ENCODE measurements around the gene ZBTB3. TPM values are rescaled to one million over a fixed set of nuclear protein-coding genes. Genes with fewer than 3 reads are reported as not detected.

Gene ZBTB3
- total RNA-seq, 2 experiments from 2014 or later, result 2.3 to 3.5 TPM

GRCh38 chr11:62710001-62710345 is 44.0 kb downstream of the ZBTB3 start:
- H3K36me3 Mint-ChIP-seq (ENCODE audit: low read depth), result peaks cover 58% of the 10 kb centered on the region
- ATAC-seq (ENCODE audit: poor library complexity) (no peak), DNase-seq (peak in 3 of 14 experiments; percentile 8 to 46 (median 26))
- no peak for TF ChIP-seq CTCF (IDR thresholded peaks at IDR 0.05)
- H3K27me3 ChIP-seq (ENCODE audit: control insufficient read depth in 1 of 2, insufficient read depth in 2 of 2, low read length in 2 of 2), result no peaks in the 10 kb centered on the region
- H3K27me3 Mint-ChIP-seq, result no peaks in the 10 kb centered on the region
- H3K4me1 ChIP-seq (ENCODE audit: insufficient read depth, low read length), result peaks cover 60% of the 10 kb centered on the region
- peaks cover 56% of the 10 kb centered on the region for H3K4me1 Mint-ChIP-seq (ENCODE audit: low read depth)
- peak overlapping the region; percentile 85 for H3K4me3 ChIP-seq (ENCODE audit: low read length)
- intact Hi-C loops (cut with DNase I, micrococcal nuclease), result no loop called here
- ChIA-PET POLR2A (interaction anchor here (1.0 to 9.9 kb wide), 30 partner anchors 9 to 399 kb away, joined by 3 to 165 read pairs (median 8); partner anchors contain the start of genes B3GAT3, C11orf98, CSKMT and EEF1G), CTCF (interaction anchor here (1.0 to 1.5 kb wide), 5 partner anchors 17 to 285 kb away, joined by 3 to 7 read pairs (median 4); partner anchors contain the start of genes HNRNPUL2, SLC3A2, TMEM179B and TTC9C)
- H3K4me3 Mint-ChIP-seq, result peak overlapping the region; percentile 88
- peak overlapping the region; percentile 92 for H3K27ac Mint-ChIP-seq
- H3K27ac ChIP-seq (ENCODE audit: low read depth in 1 of 2, low read length in 2 of 2), result peak overlapping the region; percentile 94 to 95
- H3K36me3 ChIP-seq (ENCODE audit: insufficient read depth, low read length), result peaks cover 40% of the 10 kb centered on the region
- no peaks in the 10 kb centered on the region for H3K9me3 ChIP-seq (ENCODE audit: control insufficient read depth in 1 of 2, insufficient read depth in 1 of 2, low read length in 2 of 2)
- H3K9me3 Mint-ChIP-seq, result no peaks in the 10 kb centered on the region

- H3K27me3 ChIP-seq (ENCODE audit: control insufficient read depth in 1 of 2, insufficient read depth in 2 of 2, low read length in 2 of 2), result no peaks in the 10 kb centered on the region
- H3K36me3 Mint-ChIP-seq (ENCODE audit: low read depth), result peaks cover 52% of the 10 kb centered on the region
- peaks cover 57% of the 10 kb centered on the region for H3K4me1 ChIP-seq (ENCODE audit: insufficient read depth, low read length)
- H3K36me3 ChIP-seq (ENCODE audit: insufficient read depth, low read length), result peaks cover 35% of the 10 kb centered on the region
- ChIA-PET CTCF (interaction anchor here (0.7 to 1.5 kb wide), 7 partner anchors 18 to 285 kb away, joined by 3 to 7 read pairs (median 4); partner anchors contain the start of genes HNRNPUL2, SLC3A2, TMEM179B and TTC9C), POLR2A (interaction anchor here (0.7 to 9.9 kb wide), 34 partner anchors 8 to 399 kb away, joined by 3 to 165 read pairs (median 6); partner anchors contain the start of genes B3GAT3, C11orf98, CSKMT and EEF1G)
- H3K27ac ChIP-seq (ENCODE audit: low read depth in 1 of 2, low read length in 2 of 2), result peak overlapping the region; percentile 94 to 95
- ATAC-seq (ENCODE audit: poor library complexity), result peak; percentile 80
- H3K27ac Mint-ChIP-seq, result peak overlapping the region; percentile 92
- H3K9me3 ChIP-seq (ENCODE audit: control insufficient read depth in 1 of 2, insufficient read depth in 1 of 2, low read length in 2 of 2), result no peaks in the 10 kb centered on the region
- TF ChIP-seq CTCF (IDR thresholded peaks at IDR 0.05), result no peak
- intact Hi-C loops (cut with DNase I, micrococcal nuclease), result loop anchor here (1.0 to 5.0 kb wide), 6 partner anchors 18 to 148 kb away; partner anchors contain the start of genes LBHD1 (in 2 of the 2), UQCC3 (in 2 of the 2), GANAB (in 1 of the 2) and HNRNPUL2 (in 1 of the 2)
- DNase-seq, result peak; percentile 93 to 99 (median 96)
- peak overlapping the region; percentile 88 for H3K4me3 Mint-ChIP-seq
- H3K4me3 ChIP-seq (ENCODE audit: low read length), result peak overlapping the region; percentile 85
- H3K9me3 Mint-ChIP-seq, result no peaks in the 10 kb centered on the region
- peaks cover 57% of the 10 kb centered on the region for H3K4me1 Mint-ChIP-seq (ENCODE audit: low read depth)
- H3K27me3 Mint-ChIP-seq, result no peaks in the 10 kb centered on the region
Observed at GRCh38 chr11:62709247-62710000, 44.5 kb downstream of the ZBTB3 start.

- no peaks in the 10 kb centered on the region for H3K27me3 ChIP-seq (ENCODE audit: control insufficient read depth in 1 of 2, insufficient read depth in 2 of 2, low read length in 2 of 2)
- H3K36me3 ChIP-seq (ENCODE audit: insufficient read depth, low read length), result peaks cover 30% of the 10 kb centered on the region
- peak in 12 of 14 experiments; percentile 20 to 75 (median 52) for DNase-seq
- H3K4me3 Mint-ChIP-seq, result peak overlapping the region; percentile 88
- H3K27me3 Mint-ChIP-seq, result no peaks in the 10 kb centered on the region
- POLR2A ChIA-PET, result interaction anchor here (0.7 to 9.9 kb wide), 33 partner anchors 8 to 398 kb away, joined by 3 to 165 read pairs (median 7); partner anchors contain the start of genes B3GAT3, C11orf98, CSKMT and EEF1G
- intact Hi-C loops (cut with DNase I, micrococcal nuclease), result loop anchor here (1.0 to 5.0 kb wide), 6 partner anchors 19 to 149 kb away; partner anchors contain the start of genes LBHD1 (in 2 of the 2), UQCC3 (in 2 of the 2), GANAB (in 1 of the 2) and HNRNPUL2 (in 1 of the 2)
- ATAC-seq (ENCODE audit: poor library complexity), result peak; percentile 34
- H3K4me3 ChIP-seq (ENCODE audit: low read length), result peak overlapping the region; percentile 85
- no peak for TF ChIP-seq CTCF (IDR thresholded peaks at IDR 0.05)
- peaks cover 57% of the 10 kb centered on the region for H3K4me1 ChIP-seq (ENCODE audit: insufficient read depth, low read length)
- no peaks in the 10 kb centered on the region for H3K9me3 ChIP-seq (ENCODE audit: control insufficient read depth in 1 of 2, insufficient read depth in 1 of 2, low read length in 2 of 2)
- no peaks in the 10 kb centered on the region for H3K9me3 Mint-ChIP-seq
- peaks cover 57% of the 10 kb centered on the region for H3K4me1 Mint-ChIP-seq (ENCODE audit: low read depth)
- H3K27ac Mint-ChIP-seq, result peak overlapping the region; percentile 92
- H3K36me3 Mint-ChIP-seq (ENCODE audit: low read depth), result peaks cover 46% of the 10 kb centered on the region
- peak overlapping the region; percentile 85 to 94 for H3K27ac ChIP-seq (ENCODE audit: low read depth in 1 of 2, low read length in 2 of 2)
- CTCF ChIA-PET, result interaction anchor here (0.7 to 1.5 kb wide), 6 partner anchors 19 to 284 kb away, joined by 3 to 7 read pairs (median 4); partner anchors contain the start of genes SLC3A2, TMEM179B, TTC9C and TUT1
Observed at GRCh38 chr11:62708793-62709192, 45.2 kb downstream of the ZBTB3 start.

Data from CD4-positive, alpha-beta T cell (primary cell).